H9 (cell line): ENCODE results near the gene ALDOA. TPM values are rescaled to one million over a fixed set of nuclear protein-coding genes. Genes with fewer than 3 reads are reported as not detected.

Source experiments
- DNase-seq: peaks from one replicate; pipeline ENCODE4 v3.0.0-alpha.2; 2017
- H2AFZ ChIP-seq: one replicate; pipeline ENCODE4 v1.6.1; 2013; ENCODE audit warnings: mild to moderate bottlenecking, low read length, control low read depth, moderate library complexity
- H2AK5ac ChIP-seq: 2 replicates; pipeline ENCODE4 v1.6.1; 2013; ENCODE audit warnings: low read length, control low read depth, mixed read lengths; ENCODE audit not compliant: insufficient read length
- H2BK120ac ChIP-seq: one replicate; pipeline ENCODE4 v1.6.1; 2013; ENCODE audit warnings: low read depth, mild to moderate bottlenecking, low read length, control low read depth, inconsistent platforms; ENCODE audit not compliant: poor library complexity, severe bottlenecking
- H2BK12ac ChIP-seq: 2 replicates; pipeline ENCODE4 v1.6.1; 2013; ENCODE audit warnings: low read length, control low read depth, mixed read lengths, low read depth; ENCODE audit not compliant: insufficient read length
- H2BK15ac ChIP-seq: 2 replicates; pipeline ENCODE4 v1.6.1; 2013; ENCODE audit warnings: low read depth, low read length, control low read depth
- H2BK20ac ChIP-seq: one replicate; pipeline ENCODE4 v1.6.1; 2013; ENCODE audit warnings: low read depth, mild to moderate bottlenecking, low read length, control low read depth, inconsistent platforms; ENCODE audit not compliant: poor library complexity, severe bottlenecking
- H2BK5ac ChIP-seq: 2 replicates; pipeline ENCODE4 v1.6.1; 2013; ENCODE audit warnings: low read length, control low read depth, mixed read lengths; ENCODE audit not compliant: insufficient read length
- H3K14ac ChIP-seq: 2 replicates; pipeline ENCODE4 v1.6.1; 2013; ENCODE audit warnings: low read length, control low read depth; ENCODE audit not compliant: insufficient read depth
- H3K18ac ChIP-seq: 2 replicates; pipeline ENCODE4 v1.6.1; 2013; ENCODE audit warnings: low read depth, mild to moderate bottlenecking, mixed read lengths, low read length, control low read depth; ENCODE audit not compliant: insufficient read length
- H3K23ac ChIP-seq: 2 replicates; pipeline ENCODE4 v1.6.1; 2013; ENCODE audit warnings: low read length, control low read depth, mixed read lengths, low read depth; ENCODE audit not compliant: insufficient read length
- H3K23me2 ChIP-seq: 2 replicates; pipeline ENCODE4 v1.6.1; 2013; ENCODE audit warnings: low read depth, mild to moderate bottlenecking, mixed read lengths, low read length, control low read depth; ENCODE audit not compliant: insufficient read length, poor library complexity, severe bottlenecking
- H3K27ac ChIP-seq: 2 replicates; pipeline ENCODE4 v1.5.1; 2013; ENCODE audit warnings: low read length, control low read depth, mixed read lengths, low read depth; ENCODE audit not compliant: insufficient read length
- H3K27me3 ChIP-seq: 2 replicates; pipeline ENCODE4 v1.6.1; 2013; ENCODE audit warnings: low read length, control low read depth, inconsistent platforms; ENCODE audit not compliant: insufficient read depth
- H3K4ac ChIP-seq: 2 replicates; pipeline ENCODE4 v1.6.1; 2013; ENCODE audit warnings: low read depth, mild to moderate bottlenecking, control low read depth, inconsistent platforms, low read length, moderate library complexity
- H3K4me1 ChIP-seq: 2 replicates; pipeline ENCODE4 v1.6.1; 2013; ENCODE audit warnings: low read length, control low read depth, inconsistent platforms; ENCODE audit not compliant: insufficient read depth
- H3K4me2 ChIP-seq: 2 replicates; pipeline ENCODE4 v1.6.1; 2013; ENCODE audit warnings: low read length, control low read depth, mixed read lengths; ENCODE audit not compliant: insufficient read length, insufficient read depth
- H3K56ac ChIP-seq: 2 replicates; pipeline ENCODE4 v1.6.1; 2013; ENCODE audit warnings: low read depth, mild to moderate bottlenecking, mixed read lengths, low read length, control low read depth; ENCODE audit not compliant: insufficient read length
- H3K79me1 ChIP-seq: 2 replicates; pipeline ENCODE4 v1.6.1; 2013; ENCODE audit warnings: low read depth, mild to moderate bottlenecking, moderate library complexity, low read length, control low read depth, inconsistent platforms; ENCODE audit not compliant: insufficient read depth, poor library complexity, severe bottlenecking
- H3K79me2 ChIP-seq: 2 replicates; pipeline ENCODE4 v1.6.1; 2013; ENCODE audit warnings: low read length, control low read depth, inconsistent platforms; ENCODE audit not compliant: insufficient read depth
- H3K9ac ChIP-seq: 2 replicates; pipeline ENCODE4 v1.6.1; 2013; ENCODE audit warnings: low read length, control low read depth, mixed read lengths; ENCODE audit not compliant: insufficient read length; ENCODE audit errors: extremely low read depth
- H3K9me3 ChIP-seq: one replicate; pipeline ENCODE4 v1.6.1; 2013; ENCODE audit warnings: low read depth, low read length, inconsistent platforms; ENCODE audit not compliant: control insufficient read depth
- H3T11ph ChIP-seq: one replicate; pipeline ENCODE4 v1.6.1; 2013; ENCODE audit warnings: mild to moderate bottlenecking, low read length, control low read depth, inconsistent platforms
- H4K20me1 ChIP-seq: one replicate; pipeline ENCODE4 v1.6.1; 2013; ENCODE audit not compliant: control insufficient read depth, insufficient read length, insufficient read depth
- H4K5ac ChIP-seq: 2 replicates; pipeline ENCODE4 v1.6.1; 2013; ENCODE audit warnings: low read depth, mild to moderate bottlenecking, mixed read lengths, low read length, control low read depth; ENCODE audit not compliant: insufficient read length
- H4K8ac ChIP-seq: replicated peaks from 2 replicates; pipeline ENCODE4 v1.6.1; 2013; ENCODE audit warnings: low read length, control low read depth, mixed read lengths, low read depth; ENCODE audit not compliant: insufficient read length
- H4K91ac ChIP-seq: 2 replicates; pipeline ENCODE4 v1.6.1; 2013; ENCODE audit warnings: low read depth, mild to moderate bottlenecking, moderate library complexity, mixed read lengths, low read length, control low read depth; ENCODE audit not compliant: insufficient read length
- H3K27ac Mint-ChIP-seq, 3 experiments: 2 replicates in 2 of 3; 3 replicates in 1 of 3; pipeline ENCODE4 v1.8.0; 2020 to 2021; ENCODE audit warnings: mixed read lengths in 3 of 3, mild to moderate bottlenecking in 1 of 3, moderate library complexity in 1 of 3
- H3K27me3 Mint-ChIP-seq: 2 replicates; pipeline ENCODE4 v1.8.0; 2021; ENCODE audit warnings: low read depth, mild to moderate bottlenecking, moderate library complexity, mixed read lengths
- H3K36me3 Mint-ChIP-seq, 3 experiments: 2 replicates in 2 of 3; 3 replicates in 1 of 3; pipeline ENCODE4 v1.8.0; 2020 to 2021; ENCODE audit warnings: low read depth in 3 of 3, mixed read lengths in 3 of 3; ENCODE audit not compliant: insufficient read depth in 1 of 3
- H3K4me1 Mint-ChIP-seq, 2 experiments: 2 replicates each; pipeline ENCODE4 v1.8.0; 2020; ENCODE audit warnings: mixed read lengths in 2 of 2
- H3K4me3 Mint-ChIP-seq, 2 experiments: 2 replicates in 1 of 2; 3 replicates in 1 of 2; pipeline ENCODE4 v1.8.0; 2020 to 2021; ENCODE audit warnings: mild to moderate bottlenecking in 2 of 2, mixed read lengths in 2 of 2, moderate library complexity in 1 of 2
- H3K9me3 Mint-ChIP-seq, 2 experiments: 2 replicates in 1 of 2; 3 replicates in 1 of 2; pipeline ENCODE4 v1.8.0; 2020; ENCODE audit warnings: mild to moderate bottlenecking in 2 of 2, mixed read lengths in 2 of 2, moderate library complexity in 1 of 2
- CTCF ChIP-seq: fragments of 200-600 bp; sonication (generic); conservative IDR thresholded peaks from 3 replicates; pipeline ENCODE4 v1.8.0; 2021; ENCODE audit warnings: antibody characterized with exemption, mild to moderate bottlenecking
- WGBS: extraction: QIAGEN DNeasy Blood & Tissue Kit; methylation state at CpG from one replicate; pipeline ENCODE4 v1.1.7; 2013; ENCODE audit warnings: missing lambda C conversion rate, low lambda C conversion rate, mixed read lengths; ENCODE audit not compliant: insufficient read length; ENCODE audit errors: extremely low coverage; 5-methylcytosine and 5-hydroxymethylcytosine counted together
- total RNA-seq: library from RNA; stranded (reverse); gene quantifications from 2 replicates; pipeline ENCODE4 v1.2.1, GENCODE V29; 2021

Gene ALDOA
- total RNA-seq, 1 experiment from 2014 or later = 1,356 TPM

GRCh38 chr16:30046178-30046577 is 19.4 kb upstream of the ALDOA start:
- WGBS = no CpG with 5 or more reads among the region's 8 CpGs
- Histone ChIP-seq H3K56ac (no peak overlapping the region), H2BK120ac (no peak overlapping the region), H3K9me3 (no peaks in the 10 kb centered on the region), H3K9ac (no peak overlapping the region), H3K79me2 (no peaks in the 10 kb centered on the region), H2AFZ (no peak overlapping the region), H3K4me1 (no peaks in the 10 kb centered on the region), H3K4me2 (no peak overlapping the region), H3K79me1 (no peaks in the 10 kb centered on the region), H2BK15ac (no peak overlapping the region), H2AK5ac (no peak overlapping the region), H3K23ac (no peak overlapping the region), H2BK5ac (no peak overlapping the region), H4K5ac (no peak overlapping the region), H3K4ac (no peak overlapping the region), H2BK20ac (no peak overlapping the region), H3T11ph (no peak overlapping the region), H3K27me3 (no peaks in the 10 kb centered on the region), H3K14ac (no peak overlapping the region), H4K91ac (no peak overlapping the region), H3K27ac (no peak overlapping the region), H3K23me2 (no peaks in the 10 kb centered on the region), H3K18ac (no peak overlapping the region), H4K8ac (no peak overlapping the region), H2BK12ac (no peak overlapping the region), H4K20me1 (no peaks in the 10 kb centered on the region)
- Mint-ChIP-seq H3K9me3 (no peaks in the 10 kb centered on the region; a peak in 1 of 5 replicates), H3K36me3 (no peaks in the 10 kb centered on the region), H3K4me3 (no peak overlapping the region), H3K27ac (no peak overlapping the region), H3K4me1 (peaks cover 0 to 4% of the 10 kb centered on the region in 2 experiments; a peak in 3 of 4 replicates), H3K27me3 (peaks cover 17% of the 10 kb centered on the region)
- no peak for TF ChIP-seq CTCF
- no peak for DNase-seq
